Peyer's patch (tissue), 4 donors: ENCODE data around the gene MEIOC.

Experiments used
- CTCF ChIP-seq, 6 experiments: fragments of 450-650 bp in 4 of 6; fragments of 200-600 bp in 2 of 6; sonication (generic) in 1 of 6; IDR thresholded peaks; one replicate each; pipeline ENCODE4 v1.5.1; 2017 to 2019; ENCODE audit warnings: antibody characterized with exemption in 6 of 6, mild to moderate bottlenecking in 3 of 6, moderate library complexity in 1 of 6
- POLR2A ChIP-seq, 2 donors: fragments of 450-650 bp; IDR thresholded peaks; one replicate each; pipeline ENCODE4 v1.5.1; 2017; ENCODE audit warnings: antibody characterized with exemption in 2 of 2, mild to moderate bottlenecking in 2 of 2, moderate library complexity in 2 of 2

- TF ChIP-seq CTCF (IDR thresholded peaks at IDR 0.05) (no peak), POLR2A (IDR thresholded peaks at IDR 0.05) (no peak)
Observed at GRCh38 chr17:44633998-44634397, 22.3 kb upstream of the MEIOC start.
